ENCODE measurements around the gene GLI3.

The GLI3 gene

DNA sequence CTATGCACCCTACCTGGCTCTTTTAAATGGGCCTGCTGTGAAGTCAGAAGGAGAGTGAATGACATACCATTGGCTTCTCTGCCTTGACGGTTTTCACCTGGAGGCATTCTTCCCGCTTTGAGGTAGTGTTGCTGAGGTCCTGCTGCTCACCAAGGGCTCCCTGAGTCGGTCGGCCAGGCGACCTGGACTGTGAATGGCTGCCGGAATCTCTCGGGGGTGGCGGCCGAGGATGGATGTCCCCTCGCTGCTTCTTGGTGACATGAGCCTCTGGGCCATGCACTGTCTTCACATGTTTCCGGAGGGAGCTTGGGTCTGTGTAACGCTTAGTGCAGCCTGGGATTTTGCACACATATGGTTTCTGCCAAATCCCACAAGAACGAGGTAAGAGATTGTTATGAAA lies 264.7 kb downstream of the GLI3 start:
- no peak overlapping the region for H3K4me3 ChIP-seq (ENCODE audit: low read depth, low read length)
- TF ChIP-seq, protein P1, sequence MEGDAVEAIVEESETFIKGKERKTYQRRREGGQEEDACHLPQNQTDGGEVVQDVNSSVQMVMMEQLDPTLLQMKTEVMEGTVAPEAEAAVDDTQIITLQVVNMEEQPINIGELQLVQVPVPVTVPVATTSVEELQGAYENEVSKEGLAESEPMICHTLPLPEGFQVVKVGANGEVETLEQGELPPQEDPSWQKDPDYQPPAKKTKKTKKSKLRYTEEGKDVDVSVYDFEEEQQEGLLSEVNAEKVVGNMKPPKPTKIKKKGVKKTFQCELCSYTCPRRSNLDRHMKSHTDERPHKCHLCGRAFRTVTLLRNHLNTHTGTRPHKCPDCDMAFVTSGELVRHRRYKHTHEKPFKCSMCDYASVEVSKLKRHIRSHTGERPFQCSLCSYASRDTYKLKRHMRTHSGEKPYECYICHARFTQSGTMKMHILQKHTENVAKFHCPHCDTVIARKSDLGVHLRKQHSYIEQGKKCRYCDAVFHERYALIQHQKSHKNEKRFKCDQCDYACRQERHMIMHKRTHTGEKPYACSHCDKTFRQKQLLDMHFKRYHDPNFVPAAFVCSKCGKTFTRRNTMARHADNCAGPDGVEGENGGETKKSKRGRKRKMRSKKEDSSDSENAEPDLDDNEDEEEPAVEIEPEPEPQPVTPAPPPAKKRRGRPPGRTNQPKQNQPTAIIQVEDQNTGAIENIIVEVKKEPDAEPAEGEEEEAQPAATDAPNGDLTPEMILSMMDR (IDR thresholded peaks at IDR 0.05; ENCODE audit: low read depth, low read length), result no peak

DNA sequence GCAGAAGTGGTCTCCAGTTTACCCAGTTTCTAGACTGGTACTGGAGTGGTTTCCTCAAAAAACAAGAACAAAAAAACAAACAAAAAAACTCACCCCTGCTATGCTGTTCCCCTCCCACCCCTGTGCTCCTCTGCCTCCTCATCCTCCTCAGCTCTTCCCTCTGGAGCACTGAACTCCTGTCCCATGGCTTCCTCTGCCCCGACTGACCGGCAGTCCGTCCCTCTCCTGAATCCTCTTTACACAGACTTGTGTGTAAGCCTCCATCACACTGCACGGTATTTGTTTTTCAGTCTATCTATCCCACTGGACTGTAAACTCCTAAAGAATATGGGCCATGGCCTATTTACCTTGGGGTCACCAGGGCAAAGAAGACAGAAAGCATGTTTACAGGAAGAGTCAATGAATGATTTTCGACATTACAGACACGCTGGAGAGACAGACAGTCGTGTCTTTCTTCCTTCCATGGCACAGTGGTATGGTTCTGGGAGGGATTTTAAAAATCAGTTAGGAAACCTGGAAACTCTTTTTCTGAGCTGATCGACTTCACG lies 265.3 kb downstream of the GLI3 start:
- H3K4me3 ChIP-seq (ENCODE audit: low read depth, low read length), result no peak overlapping the region
- TF ChIP-seq, protein P1 (IDR thresholded peaks at IDR 0.05; ENCODE audit: low read depth, low read length), result no peak

DNA sequence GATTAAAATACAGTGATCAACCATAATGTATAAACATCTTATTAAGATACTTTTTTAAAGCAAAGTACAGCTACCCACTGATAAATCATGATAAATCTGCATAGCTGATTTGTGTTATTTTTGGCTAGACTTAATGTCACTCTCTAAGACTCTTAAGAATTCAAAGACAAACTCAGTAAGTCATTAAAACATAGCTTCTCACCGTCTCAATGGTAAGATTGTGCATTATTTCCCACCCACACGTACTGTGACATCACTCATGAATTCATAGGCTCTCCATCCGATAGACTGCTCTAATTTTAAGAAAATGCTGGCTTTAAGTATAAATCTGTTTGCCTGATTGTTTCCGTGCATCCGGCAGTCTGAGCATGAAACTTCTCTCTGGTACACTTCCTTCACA lies 266.1 kb downstream of the GLI3 start:
- TF ChIP-seq, protein P1 (IDR thresholded peaks at IDR 0.05; ENCODE audit: low read depth, low read length), result no peak
- H3K4me3 ChIP-seq (ENCODE audit: low read depth, low read length), result no peak overlapping the region

DNA sequence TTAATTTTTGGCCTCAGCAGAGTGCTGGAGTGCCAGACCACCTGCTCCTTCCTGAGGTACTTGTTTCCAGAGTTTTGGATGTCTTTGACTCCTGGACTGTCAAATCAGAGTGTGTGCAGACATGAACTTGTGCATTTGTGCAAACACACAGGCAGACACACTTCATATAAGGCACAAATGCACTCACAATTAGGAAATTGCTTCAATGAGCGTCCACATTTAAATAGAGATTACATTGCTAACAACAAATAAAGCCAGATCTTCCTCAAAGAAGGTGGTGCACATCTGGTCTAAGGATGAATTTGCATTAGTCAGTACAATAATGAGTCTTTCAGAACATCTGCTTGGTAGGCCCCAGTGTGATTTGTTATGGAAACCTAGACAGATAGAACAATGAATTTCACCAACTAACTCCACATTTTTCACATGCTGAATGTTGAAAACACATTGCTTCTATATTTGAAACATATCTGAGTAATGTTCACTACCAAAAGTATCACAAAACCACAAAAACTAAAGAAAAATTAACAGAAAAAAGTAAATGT lies 267.4 kb downstream of the GLI3 start:
- no peak overlapping the region for H3K4me3 ChIP-seq (ENCODE audit: low read depth, low read length)
- TF ChIP-seq, protein P1 (IDR thresholded peaks at IDR 0.05; ENCODE audit: low read depth, low read length), result no peak

DNA sequence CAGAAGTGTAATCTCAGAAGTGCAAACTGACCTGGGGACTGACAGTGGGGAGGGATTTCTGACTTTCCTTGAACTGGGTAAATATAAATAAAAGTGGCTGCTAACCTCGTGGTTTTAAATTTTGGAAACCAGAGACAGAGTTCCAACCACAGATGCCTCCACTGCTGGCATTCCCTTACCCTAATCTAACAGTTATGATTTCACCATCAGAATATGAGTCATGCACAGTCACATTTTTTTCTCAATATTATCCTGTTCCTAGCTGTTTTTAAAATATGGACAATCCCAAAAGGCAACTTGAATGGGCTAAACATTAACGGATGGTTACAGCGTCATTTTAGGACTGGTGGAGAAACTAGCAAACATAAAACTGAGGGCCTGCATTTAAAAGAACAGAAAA lies 269.9 kb downstream of the GLI3 start:
- TF ChIP-seq, protein P1 (IDR thresholded peaks at IDR 0.05; ENCODE audit: low read depth, low read length), result no peak
- no peak overlapping the region for H3K4me3 ChIP-seq (ENCODE audit: low read depth, low read length)

DNA sequence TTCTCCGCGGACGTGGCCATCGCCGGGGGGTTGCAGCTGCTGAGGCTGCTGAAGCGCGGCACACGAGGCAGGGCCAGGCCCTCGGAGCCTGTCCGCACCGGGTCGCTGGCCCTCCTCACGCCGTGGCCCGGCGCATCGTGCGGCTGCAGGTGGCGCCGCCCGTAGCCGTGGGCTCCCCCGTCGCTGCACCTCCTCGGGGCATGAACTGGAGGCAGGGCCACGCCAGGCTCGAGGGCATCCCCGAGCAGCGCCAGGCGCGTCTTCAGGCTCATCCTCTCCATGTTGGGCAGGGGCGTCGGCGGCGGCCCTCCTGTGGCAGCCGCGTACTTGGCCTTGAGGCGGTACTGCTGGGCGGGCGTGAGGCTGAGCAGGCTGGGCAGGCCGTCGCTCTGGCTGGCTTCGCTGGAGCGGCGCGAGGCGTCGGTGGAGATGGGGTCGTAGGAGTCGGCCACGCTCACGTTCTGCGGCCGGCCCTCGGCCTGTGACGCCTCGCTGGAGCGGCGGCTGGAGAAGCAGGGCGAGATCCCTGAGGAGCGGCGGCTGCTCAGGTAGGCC lies 271.0 kb downstream of the GLI3 start:
- no peak overlapping the region for H3K4me3 ChIP-seq (ENCODE audit: low read depth, low read length)
- TF ChIP-seq, protein P1 (IDR thresholded peaks at IDR 0.05; ENCODE audit: low read depth, low read length), result no peak

DNA sequence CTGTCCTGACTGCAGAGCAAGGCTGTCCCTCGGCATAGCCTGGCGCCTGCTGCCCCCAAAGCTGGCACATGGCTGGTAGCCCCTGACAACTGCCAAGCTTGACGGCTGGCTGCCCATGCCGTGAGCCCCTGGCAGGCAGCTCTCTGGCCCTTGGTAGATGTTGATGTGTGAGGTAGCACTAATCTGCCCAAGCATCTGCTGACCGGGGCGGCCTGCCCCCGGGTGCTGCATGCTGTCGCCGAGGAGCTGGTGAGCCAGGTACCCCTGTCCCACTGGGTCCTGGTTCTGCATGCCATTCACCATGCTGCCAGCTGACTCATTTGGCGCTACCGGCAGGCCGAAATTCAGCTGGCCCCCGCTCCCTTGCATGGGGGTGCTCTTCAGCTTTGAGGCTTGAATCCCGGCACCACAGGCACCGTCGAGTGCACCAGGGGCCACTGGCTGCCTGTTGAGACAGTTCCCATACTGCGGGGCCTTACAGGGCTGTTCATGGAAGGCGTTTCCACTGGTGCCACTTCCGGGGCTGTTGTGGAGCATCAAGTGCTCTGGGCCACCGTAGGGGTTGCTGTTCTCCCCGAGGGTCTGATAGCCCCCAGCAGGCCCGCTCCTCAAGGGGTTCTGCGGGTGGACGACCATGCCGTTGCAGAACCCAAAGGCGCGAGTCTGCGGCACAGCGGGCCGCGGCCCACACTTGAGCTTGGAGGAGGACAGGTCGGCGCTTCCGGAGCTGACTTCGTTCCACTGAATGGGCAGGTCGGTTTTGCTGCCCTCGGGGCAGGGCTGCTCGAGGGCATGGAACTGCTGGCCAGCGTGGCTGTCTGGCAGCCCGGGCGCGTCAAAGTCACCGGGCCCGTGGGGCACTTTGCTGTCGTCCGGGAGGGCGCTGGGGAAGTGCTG lies 271.9 kb downstream of the GLI3 start:
- no peak overlapping the region for H3K4me3 ChIP-seq (ENCODE audit: low read depth, low read length)
- TF ChIP-seq, protein P1 (IDR thresholded peaks at IDR 0.05; ENCODE audit: low read depth, low read length), result no peak

Measured in WI38 (cell line).